Glomerular visceral epithelial cell (primary cell): ENCODE results near the gene CYTIP.

Experiments used
- DNase-seq: peaks from one replicate; pipeline ENCODE4 v3.0.0-alpha.2; 2016; ENCODE audit errors: extremely low spot score

The CYTIP gene

GRCh38 chr2:157463002-157463401, 19.1 kb upstream of the CYTIP start:
- no peak for DNase-seq

DNA sequence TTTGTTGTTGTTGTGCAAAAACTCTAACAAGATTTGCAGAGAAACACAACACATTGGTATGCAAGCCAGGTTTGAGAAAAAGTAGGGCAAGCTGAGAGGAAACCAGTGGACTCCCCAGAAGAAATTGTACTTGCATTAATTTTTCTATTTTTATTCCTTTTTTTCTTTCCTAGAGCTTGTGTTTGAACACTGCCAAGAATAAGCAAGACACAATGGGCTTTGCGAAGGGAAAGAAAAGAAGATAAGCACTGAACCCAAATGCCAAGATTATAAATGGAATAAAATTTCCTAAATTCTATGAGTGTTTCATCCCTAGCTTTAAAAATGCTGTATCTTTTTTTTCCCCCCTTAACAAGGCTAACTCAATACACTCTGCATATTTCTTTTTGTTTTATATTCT, 17.0 kb upstream of the CYTIP start:
- no peak for DNase-seq

GRCh38 chr2:157460384-157460837, 16.5 kb upstream of the CYTIP start:
- DNase-seq = peak; percentile 58

DNA sequence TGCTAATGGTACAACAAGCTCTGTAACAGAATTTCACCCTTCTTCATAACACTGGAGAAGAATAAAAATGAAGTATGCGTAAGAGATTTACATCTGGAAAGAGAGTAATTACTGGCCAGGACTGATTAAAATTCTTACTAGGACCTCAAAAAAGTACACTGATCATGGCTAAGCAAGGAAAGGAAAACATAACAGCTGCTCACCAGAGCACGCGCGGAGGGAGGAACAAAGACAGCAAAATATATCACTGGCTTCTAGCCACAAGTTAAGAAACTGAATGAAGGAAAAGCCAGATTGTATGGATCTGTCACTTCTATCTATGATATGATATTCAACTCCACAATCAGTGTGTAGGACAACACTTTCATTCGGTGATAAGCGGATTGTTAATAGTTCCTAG, 15.6 kb upstream of the CYTIP start:
- no peak for DNase-seq

DNA sequence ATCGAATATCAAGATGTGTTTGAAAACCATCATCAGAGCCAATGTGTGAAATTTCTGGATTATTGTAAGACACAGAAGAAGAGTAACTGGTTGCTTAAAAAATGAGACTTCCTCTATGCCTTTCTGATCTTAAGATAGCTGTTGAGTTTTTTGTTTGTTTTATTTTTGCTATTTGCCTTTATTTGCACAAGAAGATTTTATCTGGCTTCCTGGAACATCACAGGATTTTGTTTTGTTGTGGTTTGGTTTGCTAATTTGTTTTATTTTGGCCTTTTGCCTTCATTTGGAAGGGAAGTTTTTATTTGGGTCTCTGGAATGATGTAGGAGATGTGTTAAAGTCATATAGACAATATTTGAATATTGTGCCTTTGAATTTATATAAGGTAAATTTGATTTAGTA, 3.9 kb upstream of the CYTIP start:
- DNase-seq = no peak

DNA sequence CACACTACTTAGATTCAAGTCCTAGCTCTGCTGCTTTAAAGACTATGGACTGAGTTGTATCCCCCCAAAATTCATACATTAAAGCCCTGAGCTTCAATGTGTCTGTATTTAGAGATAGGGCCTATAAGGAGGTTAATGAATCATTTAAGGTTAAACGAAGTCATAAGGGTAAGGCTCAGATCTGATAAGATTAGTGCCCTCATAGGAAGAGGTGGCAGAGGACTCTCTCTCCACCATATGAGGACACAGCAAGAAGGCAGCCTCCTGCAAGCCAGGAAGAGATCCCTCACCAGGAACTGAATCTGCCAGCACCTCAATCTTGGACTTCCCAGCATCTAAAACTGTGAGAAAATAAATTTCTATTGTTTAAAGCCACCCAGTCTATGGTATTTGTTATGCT, 3.1 kb upstream of the CYTIP start:
- no peak for DNase-seq

GRCh38 chr2:157444641-157445040, 752 bp upstream of the CYTIP start:
- DNase-seq = no peak

DNA sequence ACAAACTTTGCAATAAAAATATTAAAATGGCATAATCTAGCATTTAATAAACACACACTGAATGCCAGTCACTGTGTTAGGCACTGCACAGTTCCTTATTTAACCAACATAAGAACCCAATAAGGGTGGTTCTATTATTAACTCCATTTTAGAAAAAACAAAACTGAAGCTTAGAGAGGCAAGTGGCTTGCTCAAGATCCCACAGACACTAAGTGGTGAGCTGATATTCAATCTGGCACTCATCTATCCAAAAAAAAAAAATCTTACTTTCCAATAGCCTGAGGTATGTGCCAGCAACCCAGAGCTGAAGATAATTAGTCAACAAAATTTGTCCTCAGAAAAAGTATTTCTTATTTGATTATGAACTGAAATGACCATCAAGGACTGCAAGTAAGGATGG, 799 bp downstream of the CYTIP start:
- DNase-seq = no peak

- no peak for DNase-seq
Measured at GRCh38 chr2:157442636-157443035, 1.3 kb downstream of the CYTIP start.

GRCh38 chr2:157442191-157442590, 1.7 kb downstream of the CYTIP start:
- DNase-seq = no peak

GRCh38 chr2:157441072-157441454, 2.8 kb downstream of the CYTIP start:
- DNase-seq = no peak

- no peak for DNase-seq
Measured at GRCh38 chr2:157440404-157441071, 3.4 kb downstream of the CYTIP start.

DNA sequence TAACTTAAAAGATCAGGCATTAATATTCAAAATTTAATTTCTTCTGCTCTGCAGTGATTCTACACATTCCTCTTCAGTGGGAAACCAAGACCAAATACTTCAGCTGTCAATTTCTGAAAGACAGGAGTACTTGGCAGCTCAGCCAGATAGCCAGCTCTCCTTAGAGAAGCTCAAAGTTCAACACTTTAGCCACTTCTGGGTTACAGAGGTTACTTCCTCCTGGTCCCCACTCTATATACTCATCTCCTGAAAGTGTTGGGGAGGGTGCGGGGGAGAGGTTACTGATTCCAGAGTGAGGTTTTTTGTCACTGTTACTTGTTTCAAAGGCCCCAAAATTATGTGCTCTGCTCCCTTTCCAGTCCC, 4.1 kb downstream of the CYTIP start:
- no peak for DNase-seq

GRCh38 chr2:157438863-157439823, 4.7 kb downstream of the CYTIP start:
- no peak for DNase-seq

GRCh38 chr2:157433394-157433793, 10.5 kb downstream of the CYTIP start:
- no peak for DNase-seq

- DNase-seq = no peak
Measured at GRCh38 chr2:157432475-157433106, 11.3 kb downstream of the CYTIP start.

DNA sequence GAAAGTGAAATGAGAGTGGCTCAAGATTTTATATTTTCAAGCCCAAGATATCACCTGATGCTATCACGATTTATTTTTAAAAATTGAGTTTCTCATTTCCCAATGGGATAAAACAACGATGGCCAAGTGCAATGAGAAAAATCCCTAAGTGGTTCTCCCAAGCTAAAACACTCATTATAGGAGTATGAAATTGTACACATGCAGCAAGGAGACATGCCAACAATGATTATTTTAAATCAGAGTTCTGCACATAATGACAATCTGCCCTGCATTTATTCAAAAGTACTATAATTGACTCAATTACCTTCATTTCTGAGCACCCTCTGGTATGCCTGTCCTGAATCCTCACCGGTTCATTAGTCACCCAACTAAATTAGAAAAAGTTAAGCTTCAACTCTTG, 12.7 kb downstream of the CYTIP start:
- no peak for DNase-seq

GRCh38 chr2:157428500-157429175, 15.3 kb downstream of the CYTIP start:
- DNase-seq = no peak

GRCh38 chr2:157427922-157428303, 16.0 kb downstream of the CYTIP start:
- DNase-seq = no peak

DNA sequence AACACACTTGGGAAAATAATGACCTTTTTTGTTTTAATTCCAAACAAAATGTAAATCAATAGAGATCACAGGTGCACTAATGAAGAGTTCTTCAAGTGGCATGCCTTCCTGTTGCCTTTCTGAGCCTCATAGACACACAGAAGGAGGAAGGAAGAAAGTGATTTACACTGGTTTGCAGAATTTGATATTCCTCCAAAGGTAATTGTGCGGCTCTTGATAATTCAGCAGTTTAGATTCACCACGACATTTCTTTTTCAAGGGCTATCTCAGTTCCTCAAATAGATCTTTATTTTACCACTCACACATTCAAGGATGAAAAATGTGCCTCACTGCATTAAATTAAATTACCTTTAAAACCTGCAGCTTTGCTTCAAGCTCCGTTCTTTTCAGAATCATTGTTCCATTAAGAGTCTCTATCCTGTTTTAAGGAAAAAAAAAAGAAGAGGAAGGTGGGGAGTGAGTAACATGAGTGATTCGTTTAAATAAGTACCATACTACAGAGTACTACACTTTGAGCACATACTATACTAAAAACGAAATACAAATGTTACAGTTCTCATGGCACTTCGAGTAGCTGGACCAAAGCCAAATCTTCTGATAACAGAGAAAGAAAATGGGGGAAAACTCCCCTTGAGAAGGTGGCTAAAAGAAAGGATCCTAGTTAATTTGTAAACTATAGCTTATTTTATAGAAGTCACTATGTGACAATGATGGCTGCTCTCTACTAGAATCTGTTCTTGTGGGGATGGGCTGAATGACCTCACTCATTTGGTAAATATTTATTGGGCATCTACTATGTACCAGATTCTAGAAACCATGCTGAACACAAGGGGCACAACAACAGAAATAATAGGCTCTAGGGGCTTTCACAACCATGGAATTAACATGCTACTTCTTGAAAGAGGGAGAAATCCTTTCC, 16.6 kb downstream of the CYTIP start:
- no peak for DNase-seq

DNA sequence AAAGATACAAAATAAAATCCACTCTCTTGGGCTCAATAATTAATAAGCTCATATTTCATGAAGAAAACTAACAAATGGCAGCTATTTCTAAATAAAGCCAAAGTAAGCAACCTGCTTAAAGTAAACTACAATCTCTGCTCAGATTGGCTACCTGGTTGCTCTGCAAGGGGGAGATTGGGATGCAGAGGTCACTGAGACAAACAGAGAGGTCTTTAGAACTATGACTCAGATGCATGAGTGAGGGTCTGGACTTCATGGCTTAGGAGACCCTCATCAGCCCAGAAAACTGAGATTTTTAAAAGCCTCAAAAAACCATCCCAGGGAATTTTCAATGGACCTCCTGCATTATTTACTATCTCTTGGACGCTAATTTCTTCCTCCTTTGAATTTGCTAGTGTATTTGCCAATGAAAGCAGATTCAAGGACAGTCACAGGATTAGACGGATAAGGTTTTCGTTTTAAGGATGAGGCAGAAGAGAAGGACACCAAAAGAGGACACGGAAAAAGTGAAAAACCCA, 17.4 kb downstream of the CYTIP start:
- no peak for DNase-seq
